Measurements from ENCODE around the gene DLGAP1. TPM values are rescaled to one million over a fixed set of nuclear protein-coding genes. Genes with fewer than 3 reads are reported as not detected.
A peak's percentile ranks its signal among the peaks of the same experiment; 100 is the strongest.

The DLGAP1 gene
- total and polyA plus RNA-seq, 2 of the 13 experiments (the other 11 are each of a cell fraction or from before 2014, with no cell fraction given): 0.01 TPM; not detected in 1

DNA sequence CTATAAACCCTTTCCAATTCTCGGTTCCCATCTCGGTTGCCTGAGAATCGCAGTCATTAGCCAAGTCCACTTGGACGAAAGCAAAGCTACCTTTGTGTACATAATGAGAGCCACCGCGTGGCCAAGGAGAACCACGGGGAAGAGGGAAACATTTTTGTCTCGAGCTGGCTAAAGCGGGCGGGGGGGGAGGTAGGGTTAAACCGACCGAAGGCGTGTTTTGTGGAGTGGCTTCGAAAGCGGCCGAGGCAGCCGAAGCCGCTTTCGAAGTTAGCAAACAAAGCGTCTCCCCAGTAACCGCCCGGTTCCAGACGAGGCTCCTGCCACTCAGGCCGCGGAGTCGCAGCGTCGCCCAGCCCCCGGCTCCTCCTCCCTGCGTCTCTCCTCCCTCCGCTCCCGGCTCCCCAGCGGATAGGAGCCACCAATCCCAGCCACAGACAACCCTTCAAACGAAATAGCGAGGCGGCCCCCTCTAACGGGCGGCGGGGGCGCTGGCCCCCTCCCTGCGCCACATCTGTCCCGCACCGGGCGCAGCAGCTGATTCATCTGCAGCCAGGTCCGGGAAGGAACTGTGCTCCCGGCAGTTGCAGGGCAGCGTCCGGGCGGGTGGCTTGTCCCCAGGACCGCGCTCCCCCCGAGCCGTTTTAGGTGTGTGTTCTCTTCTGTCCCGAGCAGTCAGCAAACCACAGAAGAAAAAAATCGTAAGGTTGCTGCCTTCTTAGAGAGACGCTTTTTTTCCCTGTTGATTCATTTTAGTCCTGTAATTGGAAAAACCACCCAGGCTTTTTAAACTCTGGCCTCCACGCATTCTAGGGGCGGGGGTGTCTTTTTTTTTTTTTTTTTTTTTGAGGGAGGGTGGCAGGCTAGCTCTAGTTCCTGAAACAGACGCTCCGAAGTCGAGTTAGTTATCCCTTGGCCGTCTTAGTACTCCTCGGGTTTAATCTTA is 1006.9 kb downstream of the DLGAP1 start (continued):
- peak; percentile 63; the same call in 1 of the 2 replicates for TF ChIP-seq RXRB (CRISPR knock-in tag; IDR thresholded peaks at IDR 0.05; ENCODE audit: borderline replicate concordance)
- TF ChIP-seq SCMH1 (CRISPR knock-in tag; IDR thresholded peaks at IDR 0.05; ENCODE audit: borderline replicate concordance): no peak
- TF ChIP-seq RFX5 (IDR thresholded peaks at IDR 0.05; ENCODE audit: low read depth, low read length): no peak
- no peak for TF ChIP-seq ZNF17 (CRISPR knock-in tag; IDR thresholded peaks at IDR 0.05)
- peak; percentile 38 for TF ChIP-seq KAT8 (CRISPR knock-in tag; IDR thresholded peaks at IDR 0.05)
- peak; percentile 64; the same call in 1 of the 2 replicates for TF ChIP-seq GATAD1 (CRISPR knock-in tag; IDR thresholded peaks at IDR 0.05)
- peak; percentile 83 for TF ChIP-seq ISL2 (CRISPR knock-in tag; IDR thresholded peaks at IDR 0.05)
- no peak for TF ChIP-seq ZNF564 (CRISPR knock-in tag; IDR thresholded peaks at IDR 0.05)
- TF ChIP-seq, protein P1, sequence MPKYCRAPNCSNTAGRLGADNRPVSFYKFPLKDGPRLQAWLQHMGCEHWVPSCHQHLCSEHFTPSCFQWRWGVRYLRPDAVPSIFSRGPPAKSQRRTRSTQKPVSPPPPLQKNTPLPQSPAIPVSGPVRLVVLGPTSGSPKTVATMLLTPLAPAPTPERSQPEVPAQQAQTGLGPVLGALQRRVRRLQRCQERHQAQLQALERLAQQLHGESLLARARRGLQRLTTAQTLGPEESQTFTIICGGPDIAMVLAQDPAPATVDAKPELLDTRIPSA (CRISPR knock-in tag; IDR thresholded peaks at IDR 0.05; ENCODE audit: borderline replicate concordance): no peak
- no peak for TF ChIP-seq FOXK2 (IDR thresholded peaks at IDR 0.05)
- TF ChIP-seq ZNF292 (CRISPR knock-in tag; IDR thresholded peaks at IDR 0.05; ENCODE audit: borderline replicate concordance, low read depth): peak; percentile 94
- TF ChIP-seq LCORL (IDR thresholded peaks at IDR 0.05): no peak
- peak; percentile 91 for TF ChIP-seq LCORL (CRISPR knock-in tag; IDR thresholded peaks at IDR 0.05)
- TF ChIP-seq SRSF9 (IDR thresholded peaks at IDR 0.05; ENCODE audit: borderline replicate concordance, insufficient read depth, low read depth, low read length, poor library complexity, severe bottlenecking): no peak
- TF ChIP-seq ZNF512B (CRISPR knock-in tag; IDR thresholded peaks at IDR 0.05; ENCODE audit: borderline replicate concordance): no peak
- peak; percentile 77; the same call in 1 of the 2 replicates for TF ChIP-seq YEATS4 (CRISPR knock-in tag; IDR thresholded peaks at IDR 0.05; ENCODE audit: borderline replicate concordance)
- no peak for TF ChIP-seq POLR2AphosphoS2 (IDR thresholded peaks at IDR 0.05; ENCODE audit: low read depth, low read length)
- TF ChIP-seq PHF20 (CRISPR knock-in tag; IDR thresholded peaks at IDR 0.05): peak; percentile 38; the same call in 1 of the 2 replicates
- TF ChIP-seq MED1 (CRISPR knock-in tag; IDR thresholded peaks at IDR 0.05): peak; percentile 92
- no peak for TF ChIP-seq SMC3 (IDR thresholded peaks at IDR 0.05; ENCODE audit: low read length)
- TF ChIP-seq MIER3 (CRISPR knock-in tag; IDR thresholded peaks at IDR 0.05; ENCODE audit: borderline replicate concordance): peak; percentile 1; the same call in 1 of the 2 replicates
- TF ChIP-seq, protein P2, sequence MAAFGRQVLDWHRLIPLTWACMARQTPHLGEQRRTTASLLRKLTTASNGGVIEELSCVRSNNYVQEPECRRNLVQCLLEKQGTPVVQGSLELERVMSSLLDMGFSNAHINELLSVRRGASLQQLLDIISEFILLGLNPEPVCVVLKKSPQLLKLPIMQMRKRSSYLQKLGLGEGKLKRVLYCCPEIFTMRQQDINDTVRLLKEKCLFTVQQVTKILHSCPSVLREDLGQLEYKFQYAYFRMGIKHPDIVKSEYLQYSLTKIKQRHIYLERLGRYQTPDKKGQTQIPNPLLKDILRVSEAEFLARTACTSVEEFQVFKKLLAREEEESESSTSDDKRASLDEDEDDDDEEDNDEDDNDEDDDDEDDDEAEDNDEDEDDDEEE (CRISPR knock-in tag; IDR thresholded peaks at IDR 0.05): peak; percentile 82; the same call in 1 of the 2 replicates
- TF ChIP-seq ZC3H13 (CRISPR knock-in tag; IDR thresholded peaks at IDR 0.05): peak; percentile 95; the same call in 1 of the 2 replicates

Data from HepG2 (cell line).